Activated CD8-positive, alpha-beta memory T cell treated with anti-CD3 and anti-CD28 coated beads, Interleukin-2, amount 50 U/mL, for 24 hours (primary cell): Measurements from ENCODE around the gene TLL2.
A peak's percentile ranks its signal among the peaks of the same experiment; 100 is the strongest.

Source experiments
- DNase-seq: peaks from one replicate; pipeline ENCODE4 v3.0.0-alpha.2; 2020; ENCODE audit errors: extremely low read depth

TLL2 gene

GRCh38 chr10:96390460-96390864 is 123.3 kb downstream of the TLL2 start:
- DNase-seq: no peak

- no peak for DNase-seq
Measured at GRCh38 chr10:96389785-96390184, 123.9 kb downstream of the TLL2 start.

GRCh38 chr10:96387601-96388000 is 126.1 kb downstream of the TLL2 start:
- DNase-seq: no peak

DNA sequence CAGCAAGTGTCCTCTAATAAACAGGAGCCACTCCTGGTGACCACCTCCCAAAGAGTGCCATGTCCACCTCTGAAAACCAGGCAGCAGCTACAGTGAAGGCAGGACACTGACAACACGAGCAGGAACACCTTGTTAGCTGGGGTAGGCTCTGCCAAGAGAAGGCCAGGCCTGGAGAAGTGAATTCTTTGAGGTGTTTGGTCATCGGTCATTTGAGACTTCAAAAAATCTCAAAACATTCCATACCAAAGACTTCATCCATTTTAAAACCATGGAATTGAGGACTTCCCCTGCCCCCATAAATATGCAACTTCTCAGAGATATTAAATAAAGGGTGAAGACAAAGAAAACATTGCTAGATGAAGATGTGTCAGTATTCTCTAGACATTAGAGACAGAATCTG is 126.6 kb downstream of the TLL2 start:
- DNase-seq: no peak

- no peak for DNase-seq
Measured at GRCh38 chr10:96384506-96384905, 129.2 kb downstream of the TLL2 start.

DNA sequence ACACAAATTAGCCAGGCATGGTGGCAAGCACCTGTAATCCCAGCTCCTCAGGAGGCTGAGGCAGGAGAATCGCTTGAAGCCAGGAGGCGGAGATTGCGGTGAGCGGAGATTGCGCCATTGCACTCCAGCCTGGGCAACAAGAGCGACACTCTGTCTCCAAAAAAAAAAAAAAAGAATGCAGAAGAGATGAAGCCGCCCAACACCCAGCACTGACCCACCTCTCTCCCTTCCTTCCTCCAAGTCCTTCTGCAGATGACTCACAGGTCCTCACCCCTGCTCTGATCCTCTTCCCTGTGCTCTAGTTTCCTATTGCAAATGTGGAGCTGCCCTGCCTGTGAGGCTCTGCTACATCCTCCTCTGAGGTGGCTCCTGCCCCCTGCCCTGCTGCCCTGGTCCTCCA is 132.9 kb downstream of the TLL2 start:
- DNase-seq: no peak

DNA sequence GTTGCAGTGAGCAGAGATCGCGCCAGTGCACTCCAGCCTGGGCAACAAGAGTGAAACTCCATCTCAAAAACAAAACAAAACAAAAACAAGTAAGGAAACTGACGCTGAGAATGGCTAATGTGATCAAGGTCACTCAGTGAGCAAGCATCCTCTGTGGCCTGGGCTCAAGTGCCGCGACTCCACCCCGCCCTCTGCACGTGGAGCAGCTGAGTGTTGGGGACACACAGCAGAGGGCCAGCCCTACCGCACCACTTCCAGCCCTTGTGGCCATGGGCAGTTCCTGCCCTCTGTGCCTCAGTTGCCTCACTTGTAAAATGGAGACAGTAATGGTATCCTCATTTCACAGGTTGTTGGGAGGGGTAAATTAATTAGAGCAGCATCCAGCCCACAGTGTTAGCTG is 134.0 kb downstream of the TLL2 start:
- DNase-seq: no peak

DNA sequence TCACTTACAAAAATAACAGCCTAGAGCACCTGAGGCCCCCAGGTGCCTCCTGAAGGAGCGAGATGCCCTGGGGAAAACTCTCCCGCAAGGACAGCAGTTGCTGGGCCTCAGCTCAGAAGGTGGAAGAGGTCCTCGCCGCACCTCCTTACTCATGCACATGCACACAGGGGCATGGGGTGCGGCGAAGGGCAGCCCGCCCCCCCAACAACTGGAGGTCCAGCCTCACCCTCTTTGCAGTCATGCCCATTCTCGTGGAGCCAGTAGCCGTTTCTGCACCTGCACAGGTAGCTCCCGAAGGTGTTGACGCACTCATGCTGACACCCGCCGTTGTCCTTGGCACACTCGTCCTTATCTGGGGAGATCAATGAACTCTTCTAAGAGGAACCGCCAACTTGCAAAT is 135.0 kb downstream of the TLL2 start:
- no peak for DNase-seq

DNA sequence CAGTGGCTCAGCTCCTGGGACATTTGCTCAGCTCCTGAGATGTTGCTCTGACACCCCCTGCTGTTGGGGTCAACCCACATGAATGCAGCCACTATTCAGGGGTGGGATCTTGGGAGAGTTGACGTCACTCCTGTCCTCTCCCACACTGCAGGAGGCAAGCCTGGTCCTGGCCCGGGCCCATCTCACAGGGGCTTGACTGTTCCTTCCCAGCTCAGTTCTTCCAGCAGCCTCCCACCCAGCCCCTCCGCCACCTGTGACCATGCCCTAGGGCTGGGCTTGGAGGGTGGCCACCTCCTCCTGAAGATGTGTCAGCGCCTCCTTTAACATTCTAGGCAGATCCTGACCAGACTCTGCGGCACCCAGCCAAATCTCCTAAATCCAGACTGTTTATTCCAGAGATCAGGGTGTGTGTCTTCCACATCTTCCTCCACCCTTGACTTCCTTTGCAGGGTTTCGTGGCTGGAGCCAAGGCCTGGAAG is 135.9 kb downstream of the TLL2 start:
- no peak for DNase-seq

DNA sequence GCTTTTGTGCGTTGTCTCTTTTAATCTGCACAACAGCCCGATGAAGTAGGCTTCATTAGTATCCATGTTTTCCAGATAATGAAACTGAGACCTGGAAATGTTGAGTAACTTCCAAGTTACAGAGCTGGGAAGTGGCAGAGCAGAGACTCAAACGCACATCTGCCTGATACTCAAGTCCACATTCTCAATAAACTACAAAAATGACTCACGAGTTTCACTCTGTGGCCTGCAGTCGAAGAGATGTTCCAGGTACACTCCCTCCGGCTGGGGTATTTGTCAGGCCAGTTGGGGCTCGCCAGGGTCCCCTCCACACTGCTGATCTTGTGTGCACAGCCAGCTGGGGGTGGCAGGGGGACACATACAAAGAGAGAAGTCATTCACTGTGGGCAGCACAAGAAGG is 137.2 kb downstream of the TLL2 start:
- no peak for DNase-seq

- DNase-seq: peak; percentile 53
Measured at GRCh38 chr10:96374985-96375830, 138.5 kb downstream of the TLL2 start.

DNA sequence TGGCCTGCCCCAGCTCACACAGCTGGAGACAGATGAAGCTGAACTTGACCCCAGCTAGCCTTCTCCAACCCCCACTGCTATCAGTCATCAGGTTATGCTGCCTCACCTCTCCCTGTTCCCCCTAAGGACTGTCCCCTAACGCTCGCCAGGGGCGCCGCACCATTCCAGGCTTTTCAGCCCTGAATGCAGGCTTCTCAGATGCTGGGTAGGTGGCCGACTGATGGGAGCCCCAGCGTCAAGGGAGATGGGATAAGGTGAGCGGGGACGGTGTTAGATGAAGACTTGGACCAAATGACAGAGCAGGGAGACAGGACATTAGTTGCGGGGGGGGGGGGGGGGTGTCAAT is 139.1 kb downstream of the TLL2 start:
- no peak for DNase-seq

- no peak for DNase-seq
Measured at GRCh38 chr10:96374004-96374403, 139.7 kb downstream of the TLL2 start.

DNA sequence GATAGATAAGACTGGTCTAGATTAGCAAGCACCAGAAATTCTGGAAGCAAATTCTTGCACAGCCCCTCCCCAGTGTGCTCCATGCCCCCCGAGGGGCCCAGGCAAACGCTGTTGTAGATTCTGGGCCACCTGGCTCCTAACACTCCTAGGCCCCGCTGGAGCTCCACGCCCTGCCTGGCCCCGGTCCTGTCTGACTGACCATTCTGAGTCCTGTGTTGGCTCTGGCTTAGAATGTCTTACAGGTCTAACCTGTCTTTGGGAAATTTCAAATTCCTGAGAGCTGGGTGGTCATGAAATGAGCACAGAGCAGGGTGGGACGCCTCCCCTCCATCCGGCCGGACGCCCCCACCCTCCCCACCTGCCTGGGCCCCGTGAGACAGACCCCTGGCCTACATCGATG is 142.4 kb downstream of the TLL2 start:
- no peak for DNase-seq

DNA sequence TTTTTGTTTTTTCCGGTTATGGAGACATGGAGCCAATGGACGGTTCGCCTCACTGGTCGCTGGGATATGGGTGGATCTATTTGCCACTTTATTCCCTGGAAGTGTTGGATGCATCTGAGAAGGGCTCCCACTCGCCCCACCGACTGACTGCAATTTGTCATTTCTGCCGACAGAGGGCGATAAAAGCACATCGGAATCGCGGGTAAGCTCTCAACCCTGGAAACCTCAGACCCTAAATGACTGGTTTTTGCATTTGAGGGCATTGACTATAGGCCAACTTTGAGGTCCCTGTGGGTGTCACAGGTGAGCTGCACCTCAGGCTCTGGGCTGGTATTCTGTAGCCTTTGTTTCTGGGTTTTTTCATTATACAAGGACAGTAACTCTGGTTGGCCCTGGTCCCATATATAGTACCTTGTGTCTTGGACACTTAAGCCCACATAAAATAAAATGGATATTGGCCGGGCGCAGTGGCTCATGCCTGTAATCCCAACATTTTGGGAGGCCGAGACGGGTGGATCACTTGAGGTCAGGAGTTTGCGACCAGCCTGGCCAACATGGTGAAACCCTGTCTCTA is 143.1 kb downstream of the TLL2 start:
- no peak for DNase-seq

- no peak for DNase-seq
Measured at GRCh38 chr10:96369890-96370583, 143.7 kb downstream of the TLL2 start.

GRCh38 chr10:96368971-96369370 is 144.8 kb downstream of the TLL2 start:
- no peak for DNase-seq

DNA sequence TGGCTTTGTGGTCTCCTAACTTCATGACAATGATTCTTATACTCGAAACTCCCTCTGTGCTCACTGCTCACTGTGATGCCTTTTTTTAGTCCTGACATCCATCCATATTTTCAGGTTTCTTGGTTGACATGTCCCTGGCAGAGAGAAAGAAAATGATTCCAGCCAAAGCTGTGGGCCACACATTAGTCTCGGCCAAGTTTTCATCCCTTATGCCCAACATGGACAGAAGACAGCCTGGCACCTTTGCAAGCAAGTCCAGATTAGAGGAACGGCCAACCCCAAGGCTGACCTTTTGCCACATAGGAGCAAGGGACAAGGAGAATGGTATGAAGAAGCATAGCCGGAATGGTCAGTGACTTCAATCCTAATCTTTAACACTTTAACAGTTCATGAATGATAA is 146.3 kb downstream of the TLL2 start:
- no peak for DNase-seq

- DNase-seq: no peak
Measured at GRCh38 chr10:96366508-96366907, 147.2 kb downstream of the TLL2 start.

DNA sequence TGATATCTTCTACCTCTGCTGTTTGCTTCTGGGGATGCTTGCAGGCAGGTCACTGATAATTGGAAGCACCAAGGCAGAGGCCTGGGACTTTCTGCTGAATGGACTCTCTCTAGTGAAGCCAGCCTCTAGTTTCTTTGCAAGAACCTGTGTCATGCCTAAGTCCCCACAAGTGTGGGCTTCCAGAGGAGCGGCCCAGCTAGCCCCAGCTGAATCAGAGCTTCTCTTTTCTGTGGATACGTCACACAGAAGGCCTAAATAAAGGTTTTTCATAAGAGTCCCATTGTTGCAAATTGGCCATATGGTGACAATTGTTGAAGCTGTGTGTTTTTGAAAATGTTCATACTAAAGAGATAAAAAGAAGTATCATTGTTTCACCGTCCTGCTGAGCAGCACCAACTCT is 148.2 kb downstream of the TLL2 start:
- no peak for DNase-seq

- no peak for DNase-seq
Measured at GRCh38 chr10:96360766-96361165, 153.0 kb downstream of the TLL2 start.

DNA sequence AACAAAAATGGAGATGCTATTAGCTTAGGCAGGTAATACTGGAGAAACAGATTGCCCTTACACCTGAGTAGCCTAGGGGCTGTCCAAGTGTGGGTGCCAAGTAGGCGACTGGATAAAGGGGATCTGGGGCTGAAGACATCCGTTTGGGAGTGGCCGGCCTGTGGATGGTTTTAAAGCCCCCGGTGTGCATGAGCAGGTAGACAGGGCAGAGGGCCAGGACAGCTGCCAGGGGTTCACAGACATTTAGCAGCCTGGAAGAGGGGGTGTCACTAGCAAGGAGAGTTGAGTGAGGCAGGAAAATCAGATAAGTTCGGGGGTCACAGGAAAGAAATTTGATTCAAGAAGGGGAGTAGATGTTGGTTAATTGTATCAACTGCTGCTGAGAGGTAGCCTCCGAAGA is 153.4 kb downstream of the TLL2 start:
- DNase-seq: no peak

- no peak for DNase-seq
Measured at GRCh38 chr10:96359616-96360015, 154.1 kb downstream of the TLL2 start.
